HL-60/S4 treated with phorbol 12-myristate 13-acetate at 8.2 ng/mL for 4 days and 3 days (cell line): Measurements from ENCODE around the gene THG1L.
"Not testable (repeated sequence)": the region's sequence is repeated elsewhere in the genome, so short reads cannot be mapped to it uniquely, and the experiment has no call there.

Experiments used
- in situ Hi-C: fragments of 300-500 bp; cut with MboI; formaldehyde crosslinking; loops from 2 replicates; pipeline ENCODE4 v1.15.0; 2022; ENCODE audit warnings: low sequenced_read_pairs

Gene THG1L

DNA sequence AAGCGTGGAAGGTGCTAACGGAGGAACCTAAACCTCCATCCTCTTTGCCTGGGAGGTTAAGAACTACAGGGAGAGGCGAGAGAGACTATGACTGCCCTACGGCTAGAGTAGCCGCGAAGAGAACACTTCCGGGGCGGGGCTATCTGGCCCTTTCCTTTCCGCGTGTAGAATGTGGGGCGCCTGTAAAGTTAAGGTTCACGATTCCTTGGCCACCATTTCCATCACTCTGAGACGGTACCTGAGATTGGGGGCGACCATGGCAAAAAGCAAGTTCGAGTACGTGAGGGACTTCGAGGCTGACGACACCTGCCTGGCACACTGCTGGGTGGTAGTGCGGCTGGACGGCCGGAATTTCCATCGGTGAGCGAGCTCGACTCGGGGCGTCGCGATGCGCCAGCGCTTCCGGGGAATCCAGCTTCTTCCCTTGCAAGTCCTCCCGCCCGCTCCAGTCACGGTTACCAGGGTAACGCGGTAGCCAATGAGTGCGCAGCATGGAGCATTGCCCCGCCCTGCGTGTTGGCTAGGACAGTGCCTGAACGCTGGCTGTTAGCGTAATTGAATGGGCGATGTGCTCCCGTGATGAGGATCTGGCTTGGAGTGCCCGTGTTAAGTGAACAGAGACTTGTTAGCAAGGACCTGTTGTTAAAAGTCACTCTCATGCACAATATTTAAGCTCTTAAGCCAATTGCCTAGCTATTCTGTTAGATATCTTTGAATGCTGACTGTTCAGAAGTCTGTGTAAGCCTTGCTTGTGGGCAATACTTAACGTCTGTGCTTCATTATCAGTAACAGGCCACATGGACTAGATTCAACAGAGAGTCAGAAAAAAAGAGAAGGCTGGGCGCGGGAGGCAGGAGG is at the start of gene THG1L:
TSS of gene THG1L (plus strand) at position 149 of the 858 bp plus-strand sequence. CDS start at position 170, 21 bp downstream.
- in situ Hi-C loops: no loop called here

DNA sequence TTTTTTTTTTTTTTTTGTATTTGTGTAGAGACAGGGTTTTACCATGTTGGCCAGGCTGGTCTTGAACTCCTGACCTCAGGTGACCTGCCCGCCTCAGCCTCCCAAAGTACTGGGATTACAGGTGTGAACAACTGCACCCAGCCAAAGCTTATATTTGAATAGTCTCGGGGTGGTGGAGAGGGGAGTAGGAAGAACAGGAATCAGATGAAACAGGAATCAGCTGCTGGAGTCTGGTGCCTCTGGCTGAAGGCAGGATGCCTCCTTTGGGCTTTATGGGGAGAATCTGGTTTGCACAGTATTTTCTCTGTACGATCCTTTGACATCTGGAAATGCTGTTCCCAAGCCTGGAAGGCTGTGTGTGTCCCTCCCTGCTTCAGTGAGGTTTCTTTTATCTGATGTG is 49.0 kb upstream of the THG1L start:
- in situ Hi-C loops: no loop called here

DNA sequence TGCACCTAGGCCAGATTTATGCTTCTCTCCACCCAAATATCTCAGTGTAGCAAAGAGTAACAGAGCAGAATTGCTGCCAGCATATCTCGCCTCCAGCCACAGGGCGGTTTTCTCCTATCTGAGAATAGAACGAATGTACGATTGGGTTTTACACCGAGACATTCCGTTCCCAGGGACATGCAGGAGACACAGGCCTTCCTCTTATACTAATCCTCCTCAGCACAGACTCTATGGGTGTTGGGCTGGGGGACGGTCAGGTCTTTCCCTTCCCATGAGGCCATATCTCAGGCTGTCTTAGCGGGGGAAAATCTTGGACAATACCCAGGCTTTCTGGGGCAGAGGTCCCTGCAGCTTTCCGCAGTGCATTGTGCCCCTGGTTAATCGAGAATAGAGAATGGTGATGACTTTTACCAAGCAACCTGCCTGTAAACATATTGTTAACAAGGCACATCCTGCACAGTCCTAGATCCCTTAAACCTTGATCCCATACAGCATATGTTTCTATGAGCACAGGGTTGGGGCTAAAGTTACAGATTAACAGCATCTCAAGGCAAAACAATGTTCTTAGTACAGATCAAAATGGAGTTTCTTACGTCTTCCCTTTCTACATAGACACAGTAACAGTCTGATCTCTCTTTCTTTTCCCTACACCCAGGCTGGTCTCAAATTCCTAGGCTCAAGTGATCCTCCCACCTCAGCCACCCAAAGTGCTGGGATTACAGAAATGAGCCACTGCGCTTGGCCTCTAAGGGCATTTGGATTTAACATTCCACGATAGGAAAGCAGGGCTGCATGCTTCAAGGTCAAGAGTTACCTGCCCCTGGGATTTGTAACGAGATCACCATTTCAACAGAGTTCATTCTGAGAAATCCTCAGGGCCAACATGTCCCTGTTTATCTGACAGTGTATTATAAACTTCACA is 44.7 kb upstream of the THG1L start:
- in situ Hi-C loops: not testable (repeated sequence)

DNA sequence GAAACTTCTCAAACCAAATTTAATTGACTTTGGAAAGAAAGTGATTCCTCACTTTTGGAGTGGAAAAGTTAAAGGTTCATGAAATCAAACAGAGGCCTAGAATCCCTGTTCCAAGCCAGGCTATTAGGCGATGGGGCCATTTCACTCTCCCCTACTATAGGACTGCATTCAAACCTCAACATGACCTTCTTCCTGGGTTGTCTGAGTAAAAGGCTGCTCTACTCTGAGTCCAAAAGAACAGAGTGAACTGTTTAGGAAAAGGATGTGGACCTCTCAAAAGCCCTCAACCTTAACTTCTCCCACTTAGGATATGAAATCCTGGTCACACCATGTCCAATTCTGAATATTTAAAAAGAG is 44.0 kb upstream of the THG1L start:
- in situ Hi-C loops: no loop called here

DNA sequence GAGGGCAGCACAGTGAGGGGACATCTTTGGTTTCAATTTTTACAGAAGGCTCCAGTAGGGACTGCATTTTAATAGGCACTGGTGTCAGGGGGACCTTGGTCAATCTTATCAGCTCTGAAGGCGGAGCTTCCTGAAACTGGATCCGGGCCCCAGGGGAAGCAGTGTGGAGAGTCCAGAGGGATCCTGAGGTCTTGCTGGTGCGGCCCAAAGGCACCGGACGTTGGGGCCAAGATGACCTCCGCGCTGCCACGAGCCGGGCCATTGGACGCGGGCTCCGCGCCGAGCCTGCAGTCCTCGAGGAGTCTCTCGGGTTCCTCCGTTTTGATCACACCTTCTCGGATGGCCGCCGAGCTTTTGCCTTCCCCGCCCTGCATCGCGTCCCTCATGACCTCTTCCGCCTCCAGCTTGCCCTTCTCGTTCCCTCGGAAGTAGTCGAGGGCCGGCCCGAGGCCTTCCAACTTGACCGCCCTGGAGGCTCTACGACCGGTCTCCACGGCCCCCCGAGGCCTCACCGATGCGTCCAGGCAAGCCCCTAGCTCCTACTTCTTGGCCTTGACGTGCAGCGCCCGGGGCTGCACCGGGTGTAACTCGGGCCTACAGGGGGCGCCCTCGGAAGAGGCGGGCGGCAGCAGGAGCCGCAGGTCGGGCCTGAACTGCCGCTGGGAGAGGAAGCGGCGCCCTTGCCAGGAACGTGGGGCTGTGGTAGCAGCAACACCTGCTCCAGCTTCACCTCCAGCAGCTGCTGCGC is 41.1 kb upstream of the THG1L start:
- in situ Hi-C loops: no loop called here

DNA sequence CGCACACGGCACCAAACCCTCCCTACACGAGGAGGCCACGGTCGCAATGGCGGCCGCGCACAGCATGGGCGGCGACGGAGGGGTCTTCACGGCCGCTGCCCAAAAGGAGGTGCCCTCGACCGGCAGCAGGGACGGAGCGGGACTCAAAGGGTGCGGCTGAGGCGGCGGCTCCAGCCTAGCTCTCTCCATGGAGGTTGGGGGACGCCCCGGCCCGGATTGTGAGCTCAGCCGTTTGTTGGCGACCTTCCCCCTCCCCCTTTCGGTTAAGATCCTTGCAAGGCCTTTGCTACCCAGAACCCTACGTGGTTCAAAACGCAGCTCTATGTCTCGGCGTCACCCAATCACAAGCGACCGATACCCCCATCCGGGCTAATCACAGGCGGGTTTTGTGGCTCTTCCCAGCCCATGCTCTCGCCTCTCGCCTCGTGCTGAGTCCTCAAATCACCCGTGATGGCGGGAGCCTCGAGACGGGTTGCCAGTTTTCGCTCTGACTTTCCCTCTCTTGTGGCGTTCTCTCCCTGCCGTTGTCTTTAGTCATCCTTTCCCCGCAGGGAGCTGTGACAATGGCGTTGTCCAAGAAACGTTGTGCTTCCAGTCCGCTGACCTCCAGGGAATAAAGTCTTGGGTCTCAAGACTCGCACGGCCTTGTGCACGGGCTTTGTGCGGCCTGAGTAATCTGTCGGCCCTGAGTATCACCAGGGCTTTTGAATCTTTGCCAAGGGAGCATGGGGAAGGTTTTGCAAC is 40.4 kb upstream of the THG1L start:
- in situ Hi-C loops: no loop called here

DNA sequence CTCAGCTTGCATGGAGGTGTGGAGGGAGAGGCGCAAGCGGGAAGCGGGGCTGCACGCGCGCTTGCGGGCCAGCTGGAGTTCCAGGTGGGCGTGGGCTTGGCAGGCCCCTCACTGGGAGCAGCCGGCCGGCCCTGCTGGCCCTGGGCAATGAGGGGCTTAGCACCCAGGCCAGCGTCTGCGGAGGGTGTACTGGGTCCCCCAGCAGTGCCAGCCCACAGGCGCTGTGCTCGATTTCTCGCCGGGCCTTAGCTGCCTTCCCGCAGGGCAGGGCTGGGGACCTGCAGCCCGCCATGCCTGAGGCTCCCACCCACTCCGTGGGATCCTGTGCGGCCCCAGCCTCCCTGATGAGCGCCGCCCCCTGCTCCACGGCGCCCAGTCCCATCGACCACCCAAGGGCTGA is 37.4 kb upstream of the THG1L start:
- in situ Hi-C loops: not testable (repeated sequence)

DNA sequence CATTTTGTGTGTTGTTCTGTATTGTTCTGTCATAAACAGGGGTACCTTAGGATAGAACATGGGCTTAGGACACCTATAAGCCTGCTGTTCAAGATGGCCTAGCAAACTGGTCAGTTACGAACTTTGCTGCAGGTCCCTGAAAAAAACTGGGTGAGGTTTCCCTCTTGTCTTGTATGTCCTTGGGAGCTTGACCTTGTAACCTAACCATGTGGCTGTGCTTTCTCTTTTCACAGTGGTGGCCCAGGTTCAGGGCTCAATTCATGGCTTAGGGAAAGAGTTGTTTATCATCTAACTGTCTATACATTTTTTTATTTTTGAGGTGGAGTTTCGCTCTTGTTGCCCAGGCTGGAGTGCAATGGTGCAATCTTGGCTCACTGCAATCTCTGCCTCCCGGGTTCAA is 35.1 kb upstream of the THG1L start:
- in situ Hi-C loops: not testable (repeated sequence)

DNA sequence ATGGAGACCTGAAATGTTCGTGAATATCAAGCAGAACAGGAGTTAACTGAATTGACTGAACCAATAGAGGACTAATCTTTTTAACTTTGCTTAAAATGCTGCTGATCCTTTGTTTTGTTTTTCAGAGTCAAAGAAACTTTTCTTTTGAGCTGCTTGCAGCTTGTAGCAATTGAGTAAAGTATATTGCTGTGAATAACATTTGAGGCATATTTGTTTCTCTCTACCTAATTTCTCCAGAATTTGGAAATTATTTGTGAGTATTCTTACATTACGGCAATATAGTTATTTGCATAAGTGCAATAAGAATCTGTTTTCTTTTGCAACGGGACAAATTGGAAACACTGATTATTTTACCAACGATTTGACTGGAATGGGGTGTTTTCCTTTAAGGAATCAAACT is 32.5 kb upstream of the THG1L start:
- in situ Hi-C loops: not testable (repeated sequence)

DNA sequence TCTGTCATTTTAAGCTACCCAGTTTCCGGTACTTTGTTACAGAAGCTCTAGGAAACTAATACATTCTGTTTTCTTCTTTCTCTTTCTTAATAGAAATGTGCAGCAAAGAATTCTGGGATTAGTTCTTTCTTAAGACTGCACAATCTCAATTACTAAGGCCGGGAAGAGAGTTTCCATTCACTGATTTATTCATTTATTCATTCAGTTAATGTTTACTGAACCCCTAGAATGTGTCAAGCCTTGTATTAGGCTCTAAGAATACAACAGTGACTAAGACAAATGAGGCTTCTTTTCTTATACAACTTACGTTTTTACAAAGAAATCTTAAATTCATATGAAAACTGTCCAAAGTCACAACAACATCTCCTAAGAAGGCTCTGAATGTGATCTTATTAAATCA is 27.5 kb upstream of the THG1L start:
- in situ Hi-C loops: loop anchor here (25.0 kb wide), 1 partner anchor 266 kb away; no protein-coding TSS in a partner anchor

DNA sequence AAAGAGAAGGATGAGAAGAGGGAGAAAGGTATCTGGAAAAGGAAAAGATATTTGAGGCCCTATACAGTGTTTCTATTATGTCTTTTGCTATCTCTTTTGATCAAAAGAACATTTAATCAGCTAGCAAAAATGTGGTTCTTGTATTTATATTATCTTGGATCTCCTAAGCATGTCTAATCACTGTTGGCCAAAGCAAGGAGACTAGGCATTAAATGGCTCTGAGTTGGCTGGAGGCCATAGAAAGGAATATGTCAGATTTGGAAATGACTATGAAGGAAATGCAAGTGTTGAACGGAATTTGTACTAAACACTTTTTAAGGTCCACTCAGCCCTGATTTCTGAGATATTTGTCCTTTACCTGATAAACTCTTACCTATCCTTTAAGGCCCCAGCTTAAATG is 22.4 kb upstream of the THG1L start:
- in situ Hi-C loops: loop anchor here (25.0 kb wide), 1 partner anchor 272 kb away; no protein-coding TSS in a partner anchor

DNA sequence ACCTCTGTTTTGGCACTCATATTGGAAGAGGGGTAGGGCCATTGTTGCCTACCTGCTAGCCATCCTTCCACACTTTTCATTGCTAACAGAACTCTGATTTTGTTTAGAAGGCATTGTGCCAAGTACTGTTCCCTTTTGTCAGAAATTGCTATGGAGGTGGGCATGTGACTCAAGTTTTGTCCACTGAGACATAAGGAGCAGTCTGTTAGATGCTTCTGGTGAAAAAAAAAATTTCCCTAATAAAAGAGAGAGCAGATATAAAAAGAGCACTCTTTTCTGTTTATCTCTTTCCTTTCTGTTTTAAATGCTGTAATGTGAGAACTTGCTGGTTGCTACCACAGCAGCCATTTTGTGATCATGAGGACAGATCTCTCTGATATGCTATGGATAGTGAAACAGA is 21.9 kb upstream of the THG1L start:
- in situ Hi-C loops: loop anchor here (25.0 kb wide), 1 partner anchor 272 kb away; no protein-coding TSS in a partner anchor

DNA sequence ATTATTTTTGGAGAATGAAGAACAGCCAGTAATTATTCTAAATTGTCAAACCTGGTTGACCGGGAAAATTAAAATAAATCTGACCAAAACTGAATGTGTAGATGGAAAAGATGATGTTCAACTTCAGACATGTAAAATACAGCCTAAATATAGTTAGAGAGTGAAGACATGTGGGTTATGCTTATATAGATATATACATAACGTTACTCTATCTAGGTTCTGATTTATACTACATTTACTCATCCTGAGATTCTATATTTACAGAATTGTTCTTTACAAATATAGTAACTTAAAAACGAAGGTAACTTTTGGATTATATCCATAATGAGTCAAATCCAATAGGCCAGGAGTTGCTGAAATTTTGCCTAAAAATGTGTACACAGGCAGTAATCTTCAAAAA is 20.8 kb upstream of the THG1L start:
- in situ Hi-C loops: loop anchor here (25.0 kb wide), 1 partner anchor 273 kb away; no protein-coding TSS in a partner anchor

DNA sequence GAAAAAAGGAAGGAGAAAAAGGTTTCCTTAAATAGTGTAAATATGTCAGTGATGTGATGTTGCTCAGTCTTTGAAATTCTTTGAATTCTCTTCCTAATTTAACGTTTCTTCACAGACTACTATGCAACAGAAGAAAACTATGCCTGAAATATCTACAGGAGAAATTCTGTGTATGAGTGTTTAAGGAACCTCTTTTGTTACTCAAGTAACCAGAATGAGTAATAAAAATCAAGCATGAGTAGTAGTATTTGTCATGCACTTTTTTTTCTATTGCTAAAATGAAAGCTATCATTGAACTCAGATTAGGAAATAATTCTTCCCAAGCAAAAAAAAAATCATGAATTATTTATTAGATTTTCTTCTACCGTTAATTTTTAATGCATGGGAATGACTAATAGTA is 20.3 kb upstream of the THG1L start:
- in situ Hi-C loops: loop anchor here (25.0 kb wide), 1 partner anchor 274 kb away; no protein-coding TSS in a partner anchor

DNA sequence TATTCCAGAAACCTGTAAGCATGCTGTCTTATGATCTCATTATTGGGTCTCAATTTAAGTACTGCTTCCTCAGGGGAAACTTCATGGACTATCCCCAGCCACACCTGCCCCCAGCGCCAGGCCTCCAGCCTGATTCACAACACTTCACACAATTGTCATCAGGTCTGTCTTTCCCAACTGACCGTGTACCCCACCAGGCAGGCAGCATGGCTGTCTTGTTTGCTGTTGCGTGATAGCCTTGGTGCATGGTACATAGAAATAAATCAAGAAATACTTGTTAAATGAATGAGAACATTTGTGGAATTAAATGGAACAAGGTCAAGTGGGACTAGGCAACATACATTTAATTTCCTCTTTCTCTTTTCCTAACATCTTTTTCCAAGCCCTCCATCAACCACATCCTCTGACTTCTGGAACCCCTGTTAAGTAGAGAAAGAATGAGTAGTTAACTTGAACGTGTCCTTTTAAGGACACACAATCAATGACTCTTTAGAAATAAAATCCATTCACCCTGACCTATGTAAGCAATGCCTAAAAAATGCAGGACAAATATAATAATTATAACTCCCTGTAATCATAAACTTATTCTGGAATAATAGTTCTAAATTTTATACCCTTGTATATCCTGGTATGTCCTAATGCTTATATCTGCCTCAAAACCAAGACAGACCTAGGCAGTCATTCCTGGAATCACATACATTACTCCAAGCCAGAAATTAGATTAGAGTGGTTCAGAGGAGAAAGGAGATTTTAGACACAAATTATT is 17.2 kb upstream of the THG1L start:
- in situ Hi-C loops: loop anchor here (25.0 kb wide), 1 partner anchor 277 kb away; no protein-coding TSS in a partner anchor

DNA sequence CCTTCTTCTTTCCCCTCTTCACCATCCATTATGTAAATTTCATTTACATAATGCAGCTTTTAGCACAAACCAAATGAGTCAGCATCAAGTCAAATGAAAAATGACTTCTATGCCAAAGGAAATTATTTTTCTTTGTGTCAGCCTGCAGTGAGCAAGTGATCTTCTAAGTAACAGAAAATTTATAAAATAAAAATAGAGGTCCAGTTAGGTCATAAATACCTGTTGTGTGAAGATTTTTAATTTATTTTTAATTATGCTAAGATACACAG is 16.7 kb upstream of the THG1L start:
- in situ Hi-C loops: loop anchor here (25.0 kb wide), 1 partner anchor 277 kb away; no protein-coding TSS in a partner anchor

DNA sequence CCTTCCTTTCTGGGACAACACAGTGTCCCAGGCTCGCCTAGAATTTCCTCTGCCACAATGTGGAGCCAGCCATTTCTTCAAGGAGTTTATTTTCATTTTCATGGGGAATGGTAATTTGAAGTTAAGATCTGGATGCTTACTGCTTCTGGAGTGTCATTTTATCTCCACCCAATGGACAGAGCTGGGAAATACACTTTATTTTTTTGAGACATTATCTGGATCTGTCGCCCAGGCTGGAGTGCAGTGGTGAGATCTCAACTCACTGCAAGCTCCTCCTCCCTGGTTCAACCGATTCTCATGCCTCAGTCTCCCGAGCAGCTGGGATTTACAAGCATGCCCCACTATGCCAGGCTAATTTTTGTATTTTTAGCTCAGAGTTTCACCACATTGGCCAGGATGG is 12.7 kb upstream of the THG1L start:
- in situ Hi-C loops: loop anchor here (25.0 kb wide), 1 partner anchor 281 kb away; no protein-coding TSS in a partner anchor

DNA sequence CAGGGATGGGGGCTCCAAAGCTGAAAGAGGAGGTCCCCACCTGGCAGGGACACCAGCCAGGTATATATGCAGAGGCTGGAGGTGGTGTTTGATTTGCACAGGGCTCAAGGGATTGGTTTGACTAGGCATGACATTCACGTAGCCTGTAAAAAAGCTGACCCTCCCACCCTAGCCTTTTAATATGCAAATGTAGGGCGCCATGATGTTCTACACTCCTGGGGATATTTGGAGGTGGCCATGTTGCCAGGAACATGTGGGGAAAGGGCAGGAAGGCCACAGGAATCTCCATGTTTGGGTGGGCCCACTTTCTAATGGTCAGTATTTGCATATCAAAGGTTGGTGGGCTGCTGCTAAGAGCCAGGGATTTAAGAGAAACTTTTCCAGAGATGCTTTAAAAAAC is 12.0 kb upstream of the THG1L start:
- in situ Hi-C loops: loop anchor here (25.0 kb wide), 1 partner anchor 282 kb away; no protein-coding TSS in a partner anchor

DNA sequence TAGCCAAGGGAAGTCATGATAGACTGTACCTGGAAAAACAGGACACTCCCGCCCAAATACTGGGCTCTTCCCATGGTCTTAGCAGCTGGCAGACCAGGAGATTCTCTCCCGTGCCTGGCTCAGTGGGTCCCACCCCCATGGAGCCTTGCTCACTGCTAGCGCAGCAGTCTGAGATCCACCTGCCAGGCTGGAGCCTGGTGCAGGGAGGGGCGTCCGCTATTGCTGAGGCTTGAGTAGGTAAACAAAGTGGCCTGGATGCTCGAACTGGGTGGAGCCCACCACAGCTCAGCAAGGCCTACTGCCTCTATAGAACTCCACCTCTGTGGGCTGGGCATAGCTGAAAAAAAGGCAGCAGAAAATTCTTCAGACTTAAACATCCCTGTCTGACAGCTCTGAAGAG is 10.1 kb upstream of the THG1L start:
- in situ Hi-C loops: loop anchor here (25.0 kb wide), 1 partner anchor 284 kb away; no protein-coding TSS in a partner anchor
